Measurements from ENCODE around the gene RABGAP1.

RABGAP1 gene

GRCh38 chr9:122946461-122947005, 5.7 kb downstream of the RABGAP1 start:
- no peak for DNase-seq

GRCh38 chr9:122948313-122948712, 7.5 kb downstream of the RABGAP1 start:
- DNase-seq, result no peak

GRCh38 chr9:122949696-122950095, 8.9 kb downstream of the RABGAP1 start:
- no peak for DNase-seq

GRCh38 chr9:122950263-122950662, 9.4 kb downstream of the RABGAP1 start:
- DNase-seq, result no peak

GRCh38 chr9:122951056-122951455, 10.2 kb downstream of the RABGAP1 start:
- DNase-seq, result no peak

- no peak for DNase-seq
Measured at GRCh38 chr9:122954253-122954691, 13.5 kb downstream of the RABGAP1 start.

GRCh38 chr9:122955961-122956360, 15.1 kb downstream of the RABGAP1 start:
- DNase-seq, result no peak

- no peak for DNase-seq
Measured at GRCh38 chr9:122961139-122961538, 20.3 kb downstream of the RABGAP1 start.

GRCh38 chr9:122975196-122975595, 34.4 kb downstream of the RABGAP1 start:
- no peak for DNase-seq

GRCh38 chr9:122978601-122979000, 37.8 kb downstream of the RABGAP1 start:
- DNase-seq, result no peak

GRCh38 chr9:122986010-122986409, 45.2 kb downstream of the RABGAP1 start:
- no peak for DNase-seq

GRCh38 chr9:122988141-122988540, 47.3 kb downstream of the RABGAP1 start:
- no peak for DNase-seq

- no peak for DNase-seq
Measured at GRCh38 chr9:122988920-122989621, 48.3 kb downstream of the RABGAP1 start.

GRCh38 chr9:122991370-122991830, 50.6 kb downstream of the RABGAP1 start:
- DNase-seq, result peak; percentile 50

- no peak for DNase-seq
Measured at GRCh38 chr9:122996586-122996985, 55.8 kb downstream of the RABGAP1 start.

- DNase-seq, result no peak
Measured at GRCh38 chr9:122998448-122998847, 57.6 kb downstream of the RABGAP1 start.

GRCh38 chr9:123000371-123001068, 59.7 kb downstream of the RABGAP1 start:
- DNase-seq, result no peak

- DNase-seq, result no peak
Measured at GRCh38 chr9:123002754-123003153, 61.9 kb downstream of the RABGAP1 start.

GRCh38 chr9:123003466-123003865, 62.6 kb downstream of the RABGAP1 start:
- no peak for DNase-seq

- no peak for DNase-seq
Measured at GRCh38 chr9:123005964-123006363, 65.1 kb downstream of the RABGAP1 start.

- no peak for DNase-seq
Measured at GRCh38 chr9:123007269-123007668, 66.4 kb downstream of the RABGAP1 start.

- no peak for DNase-seq
Measured at GRCh38 chr9:123008909-123009308, 68.1 kb downstream of the RABGAP1 start.

- no peak for DNase-seq
Measured at GRCh38 chr9:123011380-123011779, 70.6 kb downstream of the RABGAP1 start.

GRCh38 chr9:123011878-123012528, 71.2 kb downstream of the RABGAP1 start:
- no peak for DNase-seq

Data from stimulated activated CD4-positive, alpha-beta T cell treated with anti-CD3 and anti-CD28 coated beads, Interleukin-15, amount 100 ng/mL, for 24 hours (primary cell).